DMS153 (cell line): Measurements from ENCODE around the gene GOLT1A.
"Not testable (repeated sequence)": the region's sequence is repeated elsewhere in the genome, so short reads cannot be mapped to it uniquely, and the experiment has no call there.

Experiments used
- DNase-seq: peaks from one replicate; lab custom pipeline; 2025; lab: John Stamatoyannopoulos, UW

Gene GOLT1A

GRCh38 chr1:204248954-204249353 lies 35.2 kb upstream of the GOLT1A start:
- no peak for DNase-seq

GRCh38 chr1:204246876-204247275 lies 33.1 kb upstream of the GOLT1A start:
- no peak for DNase-seq

GRCh38 chr1:204242920-204243319 lies 29.1 kb upstream of the GOLT1A start:
- DNase-seq, result no peak

- DNase-seq, result no peak
Measured at GRCh38 chr1:204241914-204242313, 28.1 kb upstream of the GOLT1A start.

GRCh38 chr1:204241050-204241449 lies 27.3 kb upstream of the GOLT1A start:
- no peak for DNase-seq

GRCh38 chr1:204240233-204240632 lies 26.4 kb upstream of the GOLT1A start:
- DNase-seq, result no peak

- DNase-seq, result not testable (repeated sequence)
Measured at GRCh38 chr1:204239401-204239800, 25.6 kb upstream of the GOLT1A start.

- not testable (repeated sequence) for DNase-seq
Measured at GRCh38 chr1:204238520-204238919, 24.7 kb upstream of the GOLT1A start.

GRCh38 chr1:204237515-204237914 lies 23.7 kb upstream of the GOLT1A start:
- DNase-seq, result not testable (repeated sequence)

- no peak for DNase-seq
Measured at GRCh38 chr1:204232526-204232925, 18.7 kb upstream of the GOLT1A start.

DNA sequence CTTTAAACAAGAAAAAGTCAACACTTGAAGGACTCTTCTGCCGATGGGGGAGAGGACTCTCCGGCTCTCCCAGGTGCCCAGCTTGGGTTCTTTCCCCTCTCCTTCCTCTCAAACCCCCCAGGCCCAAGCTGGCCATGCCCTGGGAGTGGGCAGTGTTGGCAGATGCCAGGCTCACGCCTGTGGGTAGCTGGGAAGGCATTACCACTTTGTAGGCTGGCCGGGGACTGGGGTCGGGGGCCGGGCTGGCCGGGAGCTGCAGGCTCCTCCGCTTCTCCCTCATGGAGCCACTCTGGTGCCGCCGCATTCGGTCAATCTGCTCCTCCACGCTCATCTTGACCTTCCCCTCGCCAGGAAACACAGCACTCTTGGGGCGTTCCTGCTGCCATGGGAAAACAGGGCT lies 16.4 kb upstream of the GOLT1A start:
- DNase-seq, result no peak

DNA sequence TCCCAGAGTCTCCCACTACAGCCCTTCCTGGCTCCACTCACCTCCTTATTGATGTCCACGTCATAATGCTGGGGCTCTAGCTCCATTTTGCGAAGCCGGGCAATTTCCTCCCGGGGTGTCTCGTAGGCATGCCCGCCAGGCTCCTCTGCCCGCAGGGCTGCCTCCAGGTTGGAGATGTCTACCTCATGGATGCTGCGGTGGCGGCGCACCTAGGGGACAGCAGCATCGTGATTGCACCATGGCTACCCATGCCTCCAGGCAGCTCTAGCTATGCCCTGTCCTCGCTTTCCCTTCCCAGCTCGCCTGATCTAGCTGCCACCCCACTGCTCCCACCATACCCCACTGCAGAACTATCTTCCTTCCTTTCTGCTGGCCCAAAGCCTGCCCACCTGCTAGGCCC lies 15.1 kb upstream of the GOLT1A start:
- DNase-seq, result no peak

GRCh38 chr1:204227996-204228785 lies 14.4 kb upstream of the GOLT1A start:
- no peak for DNase-seq

DNA sequence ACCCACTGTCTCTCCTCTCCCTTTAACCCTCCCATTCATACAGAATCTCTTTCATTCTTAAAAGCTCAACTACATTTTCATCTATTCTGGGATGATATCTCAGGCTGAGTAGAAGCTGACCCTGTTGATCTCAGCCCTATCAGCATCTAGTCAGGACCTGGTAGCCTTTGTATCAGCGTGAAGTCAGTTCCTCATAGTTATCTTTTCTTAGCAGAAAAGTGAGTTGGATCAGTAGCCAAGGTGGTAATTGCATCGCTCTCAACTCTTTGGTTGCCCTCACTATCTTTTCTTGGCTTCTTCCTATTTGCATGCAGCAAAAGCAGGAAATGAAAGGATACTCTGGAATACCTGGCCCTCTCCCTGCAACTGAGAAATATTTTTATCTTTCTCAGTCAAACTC lies 13.6 kb upstream of the GOLT1A start:
- DNase-seq, result no peak

DNA sequence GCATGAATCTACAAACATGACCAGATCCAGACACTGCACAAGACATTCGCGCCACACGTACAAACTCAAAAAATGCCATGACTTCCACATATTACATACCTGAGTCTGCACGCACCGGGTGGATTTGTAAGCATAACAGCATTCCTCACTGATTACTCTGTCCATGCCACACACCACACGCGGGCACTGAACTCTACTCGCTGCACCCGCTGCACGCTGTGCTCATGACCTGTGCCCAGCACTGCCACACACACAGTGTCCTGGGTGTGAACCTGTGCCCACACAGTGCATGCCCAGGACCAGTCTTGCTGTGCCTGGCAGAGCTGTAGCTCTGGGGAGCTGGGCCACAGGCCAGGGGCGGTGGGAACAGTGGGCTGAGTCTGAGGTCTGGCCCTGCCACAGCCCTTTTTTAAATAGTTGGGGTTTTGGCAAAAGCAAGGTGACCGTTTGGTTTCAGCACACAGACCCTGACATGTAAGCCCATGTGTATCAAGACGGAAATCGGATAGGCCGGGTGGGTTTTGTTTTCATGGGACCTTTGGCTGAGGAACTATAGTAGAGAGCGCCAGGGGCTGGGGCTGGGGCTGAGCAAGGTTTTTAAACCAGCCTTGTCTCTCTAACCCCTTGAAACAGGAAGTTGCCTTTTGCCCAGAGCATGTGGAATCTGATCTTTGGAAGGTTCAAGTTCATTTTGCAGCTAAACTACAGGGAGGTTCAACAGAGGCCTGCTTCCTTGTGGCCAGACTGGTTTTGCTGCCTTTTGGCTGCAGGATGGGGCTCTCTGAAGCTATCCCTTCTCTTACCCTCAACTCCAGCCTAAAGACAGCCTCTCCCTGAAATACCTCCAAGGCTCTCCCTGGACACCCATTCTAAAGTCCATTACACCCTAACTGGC lies 12.3 kb upstream of the GOLT1A start:
- DNase-seq, result no peak

DNA sequence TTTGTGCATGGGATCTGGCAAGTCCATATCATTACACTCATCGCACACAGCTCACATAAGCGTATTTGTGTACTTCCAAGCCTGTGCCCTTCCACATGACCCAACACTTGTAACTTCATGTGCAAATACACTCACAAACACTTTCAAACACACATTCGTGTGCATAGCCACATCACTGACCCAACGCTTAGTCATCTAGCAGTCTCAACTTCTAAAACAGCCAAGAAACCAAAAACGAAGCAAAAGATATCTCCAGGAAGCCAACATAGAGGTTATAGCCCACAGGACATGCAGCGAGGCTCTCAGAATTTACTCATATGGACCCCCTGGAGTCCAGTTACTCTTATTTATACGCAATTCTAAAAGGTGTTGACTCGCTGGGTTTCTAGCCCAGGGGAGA lies 10.9 kb upstream of the GOLT1A start:
- DNase-seq, result no peak

- no peak for DNase-seq
Measured at GRCh38 chr1:204223129-204223860, 9.5 kb upstream of the GOLT1A start.

DNA sequence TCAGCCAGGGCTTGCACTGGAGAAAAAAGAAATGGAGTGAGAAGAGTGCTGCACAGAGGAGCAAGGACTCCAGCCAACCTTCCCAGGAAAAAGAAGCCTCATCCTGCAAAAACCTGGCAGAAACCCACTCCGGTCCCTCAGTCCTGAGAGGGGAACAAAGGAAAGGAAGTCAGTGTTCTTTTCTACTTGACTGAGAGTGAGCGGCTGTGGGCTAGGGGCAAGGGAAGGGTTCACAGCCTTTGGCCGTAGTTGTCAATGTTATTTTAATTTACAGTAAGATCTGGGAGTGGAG lies 8.9 kb upstream of the GOLT1A start:
- DNase-seq, result no peak

GRCh38 chr1:204222006-204222763 lies 8.4 kb upstream of the GOLT1A start:
- no peak for DNase-seq

DNA sequence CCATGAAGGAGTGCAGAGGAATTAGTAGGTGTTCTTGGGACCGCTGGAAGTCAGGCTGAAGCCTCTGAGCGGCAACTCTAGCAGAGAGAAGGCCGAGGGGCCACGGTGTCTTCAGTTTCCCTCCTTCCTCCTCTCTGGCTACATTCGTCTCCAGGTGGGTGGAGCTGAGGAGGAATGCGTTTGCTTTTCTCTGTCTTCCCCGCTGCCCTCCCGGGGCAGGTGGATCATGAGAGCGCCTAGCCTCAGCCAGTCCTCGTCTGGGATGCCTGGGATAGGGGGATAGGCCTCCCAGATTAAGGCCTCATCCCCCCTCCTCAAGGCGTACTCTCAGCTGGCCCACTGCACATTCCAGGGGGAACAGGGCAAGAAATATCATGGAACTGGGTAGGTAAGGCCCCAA lies 7.5 kb upstream of the GOLT1A start:
- no peak for DNase-seq

DNA sequence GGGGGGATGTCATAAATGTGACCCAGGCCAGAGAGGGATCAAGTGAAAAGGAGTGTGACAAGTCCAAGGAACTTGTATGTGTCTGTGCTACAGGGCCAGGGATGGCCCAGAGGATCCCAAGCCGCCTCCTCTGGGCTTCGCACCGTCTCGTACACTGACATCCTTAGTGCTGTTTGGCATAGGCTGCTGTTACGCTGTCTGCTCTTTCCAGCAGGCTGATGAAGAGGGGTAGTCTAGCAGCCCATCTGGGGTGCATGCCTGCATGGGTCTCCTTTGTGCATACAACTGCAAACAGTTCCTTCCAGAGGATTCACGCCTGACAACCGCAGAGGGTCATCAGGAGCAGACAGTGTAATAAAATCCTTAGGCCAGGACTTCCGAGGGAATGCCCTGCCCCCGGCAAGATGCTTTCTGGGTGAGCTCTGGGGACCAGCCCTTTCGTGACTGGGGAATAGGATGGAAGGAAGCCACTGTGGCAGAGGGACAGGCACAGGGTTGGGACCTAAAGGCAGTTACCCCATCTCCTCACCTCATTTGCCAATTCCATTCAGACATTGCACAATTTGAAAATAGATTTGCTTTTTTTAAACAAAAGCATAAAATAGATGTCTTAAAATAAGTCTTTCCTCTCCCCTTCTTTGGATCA lies 6.3 kb upstream of the GOLT1A start:
- DNase-seq, result no peak
